Activated CD4-positive, alpha-beta T cell treated with anti-CD3 and anti-CD28 coated beads, Interleukin-2, Interleukin-6, amounts not matched to agents 100 ng/mL and 50 ng/mL, durations not matched to agents 16 hours and 8 hours (primary cell): ENCODE measurements around the gene TBX22.
A peak's percentile ranks its signal among the peaks of the same experiment; 100 is the strongest.
"Not testable (repeated sequence)": the region's sequence is repeated elsewhere in the genome, so short reads cannot be mapped to it uniquely, and the experiment has no call there.

Experiments
- DNase-seq: peaks from one replicate; pipeline ENCODE4 v3.0.0-alpha.2; 2020

Gene TBX22, protein sequence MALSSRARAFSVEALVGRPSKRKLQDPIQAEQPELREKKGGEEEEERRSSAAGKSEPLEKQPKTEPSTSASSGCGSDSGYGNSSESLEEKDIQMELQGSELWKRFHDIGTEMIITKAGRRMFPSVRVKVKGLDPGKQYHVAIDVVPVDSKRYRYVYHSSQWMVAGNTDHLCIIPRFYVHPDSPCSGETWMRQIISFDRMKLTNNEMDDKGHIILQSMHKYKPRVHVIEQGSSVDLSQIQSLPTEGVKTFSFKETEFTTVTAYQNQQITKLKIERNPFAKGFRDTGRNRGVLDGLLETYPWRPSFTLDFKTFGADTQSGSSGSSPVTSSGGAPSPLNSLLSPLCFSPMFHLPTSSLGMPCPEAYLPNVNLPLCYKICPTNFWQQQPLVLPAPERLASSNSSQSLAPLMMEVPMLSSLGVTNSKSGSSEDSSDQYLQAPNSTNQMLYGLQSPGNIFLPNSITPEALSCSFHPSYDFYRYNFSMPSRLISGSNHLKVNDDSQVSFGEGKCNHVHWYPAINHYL

DNA sequence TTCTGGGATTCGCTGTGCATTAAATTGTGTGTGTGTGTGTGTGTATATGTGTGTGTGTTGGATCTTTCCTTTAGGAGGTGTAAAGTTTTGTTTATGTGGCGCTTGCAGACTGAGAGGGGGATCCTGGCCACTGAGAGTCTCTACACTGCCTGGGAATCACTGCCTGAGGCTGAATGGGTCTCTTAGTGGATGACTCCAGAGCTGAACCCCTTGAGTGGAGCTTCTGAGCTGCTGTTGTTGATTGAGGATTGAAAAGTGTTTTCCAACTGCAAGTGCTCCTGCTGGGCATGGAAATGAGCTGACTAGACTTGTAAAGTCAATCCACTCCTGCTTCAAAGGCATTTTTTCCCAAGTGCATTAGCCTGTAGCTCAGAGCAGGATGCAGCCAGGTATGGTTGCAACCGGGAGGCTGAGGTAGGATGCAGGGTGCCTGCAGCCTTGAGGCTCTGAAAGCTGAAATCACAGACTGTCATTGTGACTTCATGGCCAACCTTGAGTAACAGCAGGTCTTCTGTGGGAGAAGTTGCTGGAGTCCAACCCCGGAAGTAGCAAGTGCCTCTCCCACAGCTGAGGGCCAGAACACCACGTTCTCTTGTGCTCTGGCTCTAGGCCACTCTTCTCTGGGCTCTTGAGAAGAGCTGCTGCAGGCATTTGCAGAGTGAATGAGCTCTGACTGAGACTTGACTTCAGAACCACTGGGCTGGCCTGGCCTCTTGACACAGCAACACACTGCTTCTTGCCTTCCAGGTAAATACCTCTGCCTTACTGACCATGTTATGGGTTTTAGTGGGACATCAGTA is at the start of gene TBX22:
TBX22 (plus strand) TSS at position 613 of the 800 bp plus-strand sequence. CDS start 7,517 bp downstream, outside the sequence.
- DNase-seq = no peak

GRCh38 chrX:79975605-79976004 is 38.9 kb upstream of the TBX22 start:
- no peak for DNase-seq

DNA sequence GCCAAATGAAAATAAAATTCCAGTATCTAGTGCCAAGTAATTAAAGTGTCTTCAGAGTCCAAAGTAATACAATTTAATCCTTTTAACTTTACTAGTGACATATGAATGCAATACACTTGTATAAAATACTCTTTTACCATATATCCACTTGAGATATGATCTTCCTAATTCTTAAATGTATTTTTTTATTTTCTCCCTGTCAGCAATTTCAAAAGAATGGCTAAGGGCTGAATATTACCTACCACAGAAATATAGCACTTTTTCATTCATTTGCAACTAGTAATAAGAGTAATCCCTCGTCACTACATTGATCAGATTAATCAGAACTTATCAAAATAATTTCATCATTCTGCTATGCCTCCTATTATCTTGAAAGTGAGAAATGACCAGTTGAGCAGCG is 10.1 kb upstream of the TBX22 start:
- DNase-seq = no peak

GRCh38 chrX:80011522-80011921 is 3.0 kb upstream of the TBX22 start:
- no peak for DNase-seq

GRCh38 chrX:80016182-80016581 is 1.6 kb downstream of the TBX22 start:
- peak; percentile 17 for DNase-seq

DNA sequence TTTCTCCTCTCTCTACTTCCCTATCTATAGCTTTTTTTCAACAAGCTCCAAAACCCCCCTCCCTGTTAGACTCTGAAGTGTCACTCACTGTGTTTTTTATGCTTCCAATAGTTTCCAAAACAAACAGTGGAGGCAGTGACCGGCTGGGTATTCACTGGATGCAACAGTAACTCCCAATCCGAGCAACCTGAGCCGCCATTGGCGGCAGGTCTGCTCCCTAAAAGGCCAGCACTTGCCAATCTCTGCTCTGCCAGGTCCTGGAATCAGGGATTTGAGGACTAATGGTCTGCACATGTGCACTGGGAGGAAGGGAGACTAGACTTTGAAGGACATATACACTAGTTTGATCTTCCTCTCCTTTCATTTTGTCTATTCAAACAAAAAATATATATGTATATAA is 7.1 kb downstream of the TBX22 start:
- DNase-seq = no peak

DNA sequence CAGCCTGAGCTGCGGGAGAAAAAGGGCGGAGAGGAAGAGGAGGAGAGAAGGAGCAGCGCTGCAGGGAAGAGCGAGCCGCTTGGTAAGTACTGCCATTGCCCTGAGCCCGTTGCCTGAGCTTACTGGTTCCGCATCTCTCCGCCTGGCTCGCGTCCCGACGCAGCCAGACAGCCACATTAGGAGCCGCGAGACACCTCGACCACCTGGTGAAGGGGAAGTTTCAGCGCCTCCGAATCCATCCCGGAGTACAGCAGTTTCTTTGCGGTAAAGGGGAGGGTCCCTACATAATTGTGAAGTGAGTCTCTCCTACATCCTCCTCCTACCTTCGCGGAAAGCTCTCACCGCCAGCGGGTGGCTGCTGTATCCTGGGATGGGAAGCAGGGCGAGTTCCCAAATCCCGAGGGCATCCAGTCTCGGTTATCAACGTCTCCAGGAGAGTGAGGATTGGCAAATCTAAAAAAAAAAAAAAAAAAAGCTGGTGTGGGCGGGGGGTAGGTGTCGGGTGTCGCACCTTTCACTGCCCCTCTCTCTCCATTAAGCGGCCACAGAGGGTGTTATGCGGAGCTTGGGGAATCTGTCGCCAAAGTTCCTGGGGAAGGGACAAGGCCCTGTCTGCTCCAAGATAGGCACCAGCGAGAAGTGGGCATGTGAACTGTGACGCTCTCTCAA is 7.9 kb downstream of the TBX22 start:
- no peak for DNase-seq

- DNase-seq = no peak
Measured at GRCh38 chrX:80026116-80026515, 11.6 kb downstream of the TBX22 start.

- DNase-seq = not testable (repeated sequence)
Measured at GRCh38 chrX:80066156-80066555, 51.6 kb downstream of the TBX22 start.

DNA sequence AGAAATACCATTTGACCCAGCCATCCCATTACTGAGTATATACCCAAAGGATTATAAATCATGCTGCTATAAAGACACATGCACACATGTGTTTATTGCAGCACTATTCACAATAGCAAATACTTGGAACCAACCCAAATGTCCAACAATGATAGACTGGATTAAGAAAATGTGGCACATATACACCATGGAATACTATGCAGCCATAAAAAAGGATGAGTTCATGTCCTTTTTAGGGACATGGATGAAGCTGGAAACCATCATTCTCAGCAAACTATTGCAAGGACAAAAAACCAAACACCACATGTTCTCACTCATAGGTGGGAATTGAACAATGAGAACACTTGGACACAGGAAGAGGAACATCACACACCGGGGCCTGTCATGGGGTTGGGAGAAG is 61.1 kb downstream of the TBX22 start:
- DNase-seq = not testable (repeated sequence)
